GM12878 (cell line): ENCODE results near the gene PTX4. TPM values are rescaled to one million over a fixed set of nuclear protein-coding genes. Genes with fewer than 3 reads are reported as not detected.

Source experiments
- ATAC-seq: fragments of 200-7000 bp; cut with Tn5 transposase; 3 replicates; pipeline ENCODE4 v1.9.1; 2020; ENCODE audit warnings: mild to moderate bottlenecking, moderate library complexity
- BruUV-seq: library from RNA; stranded (reverse); fragments of 400-500 nt; replicated peaks from 2 replicates; lab custom pipeline; 2021; lab: Mats Ljungman, UMichigan
- CTCF ChIA-PET: fragments of 300-600 bp; sonication (Branson Sonifier 250); formaldehyde crosslinking; extraction: SDS; loops from one replicate; lab custom pipeline; 2021; ENCODE audit warnings: inconsistent platforms; lab: Yijun Ruan, JAX
- POLR2A ChIA-PET: fragments of 350-600 bp; formaldehyde crosslinking; extraction: SDS; loops from one replicate; lab custom pipeline; 2021; ENCODE audit warnings: inconsistent platforms; lab: Charles Lee
- RAD21 ChIA-PET: fragments of 300-600 bp; sonication (Branson Sonifier 250); formaldehyde crosslinking; loops from one replicate; lab custom pipeline; 2023; ENCODE audit warnings: antibody characterized with exemption; ENCODE audit not compliant: unreplicated experiment; lab: Charles Lee
- SMC1A ChIA-PET: fragments of 300-600 bp; sonication (Branson Sonifier 250); formaldehyde crosslinking; loops from one replicate; lab custom pipeline; 2023; ENCODE audit not compliant: unreplicated experiment, uncharacterized antibody; lab: Charles Lee
- DNase-seq: peaks from one replicate; pipeline ENCODE4 v3.0.0-alpha.2; 2011; ENCODE audit warnings: low read depth, low spot score
- FAIRE-seq: peaks from 3 replicates; lab custom pipeline; 2011; peaks lifted over from hg19 to GRCh38; lab: Jason Lieb, UNC
- H2AFZ ChIP-seq: 2 replicates; pipeline ENCODE4 v1.6.0; 2011; ENCODE audit warnings: low read depth, low read length, control low read depth; ENCODE audit not compliant: control insufficient read depth
- H3K27ac ChIP-seq: 2 replicates; pipeline ENCODE4 v1.5.1; 2011; ENCODE audit warnings: control low read depth; ENCODE audit not compliant: control insufficient read depth, insufficient read depth
- H3K27me3 ChIP-seq, 2 experiments: replicated peaks in 1 of 2; 2 replicates each; pipeline versions ENCODE4 v1.6.0 to v1.6.1; 2011; ENCODE audit warnings: low read length in 1 of 2; ENCODE audit not compliant: control insufficient read depth in 2 of 2, insufficient read depth in 2 of 2
- H3K36me3 ChIP-seq, 2 experiments: 2 replicates each; pipeline ENCODE4 v1.5.1; 2011; ENCODE audit warnings: low read length in 1 of 2; ENCODE audit not compliant: control insufficient read depth in 2 of 2, insufficient read depth in 2 of 2
- H3K4me1 ChIP-seq: 2 replicates; pipeline ENCODE4 v1.6.1; 2011; ENCODE audit warnings: mild to moderate bottlenecking, low read length, moderate library complexity, mixed read lengths; ENCODE audit not compliant: control insufficient read depth, insufficient read depth
- H3K4me2 ChIP-seq: 2 replicates; pipeline ENCODE4 v1.6.0; 2011; ENCODE audit warnings: control low read depth; ENCODE audit not compliant: control insufficient read depth, insufficient read depth
- H3K4me3 ChIP-seq: fragments of 200-600 bp; sonication (generic); 2 replicates; pipeline ENCODE4 v1.5.1; 2016
- H3K79me2 ChIP-seq: 2 replicates; pipeline ENCODE4 v1.6.0; 2011; ENCODE audit warnings: low read length; ENCODE audit not compliant: control insufficient read depth, insufficient read depth
- H3K9ac ChIP-seq: 2 replicates; pipeline ENCODE4 v1.8.0; 2011; ENCODE audit warnings: low read length, control low read depth, mixed read lengths; ENCODE audit not compliant: control insufficient read depth, insufficient read depth
- H3K9me3 ChIP-seq: replicated peaks from 3 replicates; pipeline ENCODE4 v1.5.1; 2011; ENCODE audit warnings: mild to moderate bottlenecking, low read length; ENCODE audit not compliant: control insufficient read depth, insufficient read depth
- H4K20me1 ChIP-seq: 2 replicates; pipeline ENCODE4 v1.6.0; 2011; ENCODE audit not compliant: control insufficient read depth, insufficient read depth
- CBX3 ChIP-seq: fragments of 200-600 bp; sonication (generic); IDR thresholded peaks from 2 replicates; pipeline ENCODE4 v1.6.1; 2016; ENCODE audit warnings: low read depth, borderline replicate concordance
- CHD2 ChIP-seq: IDR thresholded peaks from 2 replicates; pipeline ENCODE4 v1.6.1; 2011; ENCODE audit warnings: low read depth, low read length, improper control_type of control experiment, borderline replicate concordance
- CHD4 ChIP-seq: fragments of 200-600 bp; sonication (generic); IDR thresholded peaks from 2 replicates; pipeline ENCODE4 v1.6.1; 2016; ENCODE audit warnings: mild to moderate bottlenecking
- DPF2 ChIP-seq: fragments of 450-650 bp; IDR thresholded peaks from 2 replicates; pipeline ENCODE4 v1.6.1; 2017; ENCODE audit warnings: mild to moderate bottlenecking
- PAX5 ChIP-seq: IDR thresholded peaks from 2 replicates; pipeline ENCODE4 v1.6.1; 2011; ENCODE audit warnings: low read depth, low read length, borderline replicate concordance
- PAX8 ChIP-seq: fragments of 450-650 bp; IDR thresholded peaks from 2 replicates; pipeline ENCODE4 v1.6.1; 2017; ENCODE audit warnings: mild to moderate bottlenecking, moderate library complexity
- POLR2A ChIP-seq: IDR thresholded peaks from 2 replicates; pipeline ENCODE4 v1.6.1; 2011; ENCODE audit warnings: low read depth, mild to moderate bottlenecking, low read length
- POLR2AphosphoS5 ChIP-seq: IDR thresholded peaks from 2 replicates; pipeline ENCODE4 v1.6.1; 2011; ENCODE audit warnings: mild to moderate bottlenecking, low read length, inconsistent platforms
- RCOR1 ChIP-seq: conservative IDR thresholded peaks from 2 replicates; pipeline ENCODE4 v1.6.1; 2012; ENCODE audit warnings: low read depth, low read length, improper control_type of control experiment
- STAT3 ChIP-seq: IDR thresholded peaks from 2 replicates; pipeline ENCODE4 v1.6.1; 2011; ENCODE audit warnings: low read depth, low read length, improper control_type of control experiment
- ZBED1 ChIP-seq: IDR thresholded peaks from 2 replicates; pipeline ENCODE4 v1.6.1; 2016; ENCODE audit warnings: borderline replicate concordance
- WGBS: methylation state at CpG from one replicate; pipeline ENCODE4 v1.1.6; 2016; ENCODE audit warnings: low lambda C conversion rate; ENCODE audit not compliant: insufficient replicate concordance, insufficient coverage; ENCODE audit errors: missing lambda C conversion rate; 5-methylcytosine and 5-hydroxymethylcytosine counted together
- in situ Hi-C: fragments of 300-500 bp; cut with MboI; formaldehyde crosslinking; loops from 9 replicates; pipeline ENCODE4 v1.14.3; 2018; ENCODE audit warnings: mixed read lengths
- intact Hi-C: fragments of 100-400 bp; cut with micrococcal nuclease; formaldehyde crosslinking; loops from one replicate; pipeline ENCODE4 v1.14.2; 2022; ENCODE audit not compliant: unreplicated experiment
- polyA plus RNA-seq, 11 experiments: library from polyadenylated mRNA; depleted of rRNA in 4 of 11; unstranded in 6 of 11; stranded (reverse) in 5 of 11; fragments of >200 nt; fragmentation: Nextera tagmentation in 4 of 11; fragmentation: Illumina TruSeq in 1 of 11; extraction: Ambion mirVana in 4 of 11; extraction: Trizol in 1 of 11; gene quantifications; 1 replicate in 1 of 11; 2 replicates in 10 of 11; pipeline versions ENCODE4 v1.2.1 to v1.2.3, GENCODE V29; 2011 to 2016; ENCODE audit warnings: inconsistent platforms in 2 of 11, missing spikeins in 2 of 11, low read depth in 1 of 11
- total RNA-seq, 4 experiments: library from RNA; depleted of rRNA in 3 of 4; stranded (reverse); fragments of >200 nt in 3 of 4; fragmentation: Illumina TruSeq in 1 of 4; extraction: Trizol in 1 of 4; gene quantifications; 2 replicates each; pipeline versions ENCODE4 v1.2.1 to v1.2.3, GENCODE V29; 2013 to 2021
- TF ChIP-seq, protein P1 (sequence below): fragments of 450-650 bp; IDR thresholded peaks from 2 replicates; pipeline ENCODE4 v1.6.1; 2017; ENCODE audit warnings: mild to moderate bottlenecking, moderate library complexity
- TF ChIP-seq, protein P2 (sequence below): IDR thresholded peaks from 2 replicates; pipeline ENCODE4 v1.6.1; 2011; ENCODE audit warnings: borderline replicate concordance, low read depth, mild to moderate bottlenecking, moderate library complexity, mixed read lengths, low read length; ENCODE audit not compliant: insufficient read depth; ENCODE audit errors: extremely low read length
- TF ChIP-seq, protein P3 (sequence below): fragments of 450-650 bp; IDR thresholded peaks from 2 replicates; pipeline ENCODE4 v1.6.1; 2017; ENCODE audit warnings: mild to moderate bottlenecking, moderate library complexity
- TF ChIP-seq, protein P4 (sequence below): IDR thresholded peaks from 2 replicates; pipeline ENCODE4 v1.6.1; 2012; ENCODE audit warnings: low read length, inconsistent platforms

The PTX4 gene
- total and polyA plus RNA-seq, 10 of the 15 experiments (the other 5 are each of a cell fraction or from before 2014, with no cell fraction given): not detected

DNA sequence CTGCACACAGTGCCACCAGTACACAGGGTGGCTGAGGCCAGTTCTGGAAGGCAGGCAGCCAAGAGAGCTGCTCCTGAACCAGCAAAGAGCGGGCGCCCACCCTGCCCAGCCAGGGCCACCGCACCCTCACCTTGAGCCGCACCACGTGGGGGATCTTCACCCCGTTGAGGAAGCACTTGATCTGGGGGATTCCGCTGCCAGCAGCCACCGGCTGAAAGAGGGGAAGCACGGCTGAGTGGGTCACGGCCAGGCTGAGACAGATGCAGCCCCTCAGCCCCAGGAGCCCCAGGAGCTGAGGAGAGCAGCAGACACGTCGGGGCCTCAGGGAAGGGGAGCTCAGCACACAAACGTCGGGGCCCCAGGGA is 29.8 kb downstream of the PTX4 start:
- BruUV-seq: no TSS peak
- SMC1A ChIA-PET: no interaction called here
- H3K27ac ChIP-seq: peak overlapping the region; percentile 62
- 8% methylated on average over 13 of the region's 14 CpGs for WGBS
- no peaks in the 10 kb centered on the region for H4K20me1 ChIP-seq
- no peaks in the 10 kb centered on the region for H3K9me3 ChIP-seq
- peak overlapping the region; percentile 38 for H3K4me2 ChIP-seq
- RAD21 ChIA-PET: interaction anchor here (1.5 kb wide), 1 partner anchor 95 kb away, joined by 3 read pairs; no protein-coding TSS in a partner anchor
- FAIRE-seq: no peak
- H3K27me3 ChIP-seq: no peaks in the 10 kb centered on the region
- CTCF ChIA-PET: interaction anchor here (0.7 to 0.8 kb wide), 2 partner anchors 158 to 199 kb away, joined by 3 read pairs; no protein-coding TSS in a partner anchor
- in situ Hi-C loops: no loop called here
- TF ChIP-seq, protein P1, sequence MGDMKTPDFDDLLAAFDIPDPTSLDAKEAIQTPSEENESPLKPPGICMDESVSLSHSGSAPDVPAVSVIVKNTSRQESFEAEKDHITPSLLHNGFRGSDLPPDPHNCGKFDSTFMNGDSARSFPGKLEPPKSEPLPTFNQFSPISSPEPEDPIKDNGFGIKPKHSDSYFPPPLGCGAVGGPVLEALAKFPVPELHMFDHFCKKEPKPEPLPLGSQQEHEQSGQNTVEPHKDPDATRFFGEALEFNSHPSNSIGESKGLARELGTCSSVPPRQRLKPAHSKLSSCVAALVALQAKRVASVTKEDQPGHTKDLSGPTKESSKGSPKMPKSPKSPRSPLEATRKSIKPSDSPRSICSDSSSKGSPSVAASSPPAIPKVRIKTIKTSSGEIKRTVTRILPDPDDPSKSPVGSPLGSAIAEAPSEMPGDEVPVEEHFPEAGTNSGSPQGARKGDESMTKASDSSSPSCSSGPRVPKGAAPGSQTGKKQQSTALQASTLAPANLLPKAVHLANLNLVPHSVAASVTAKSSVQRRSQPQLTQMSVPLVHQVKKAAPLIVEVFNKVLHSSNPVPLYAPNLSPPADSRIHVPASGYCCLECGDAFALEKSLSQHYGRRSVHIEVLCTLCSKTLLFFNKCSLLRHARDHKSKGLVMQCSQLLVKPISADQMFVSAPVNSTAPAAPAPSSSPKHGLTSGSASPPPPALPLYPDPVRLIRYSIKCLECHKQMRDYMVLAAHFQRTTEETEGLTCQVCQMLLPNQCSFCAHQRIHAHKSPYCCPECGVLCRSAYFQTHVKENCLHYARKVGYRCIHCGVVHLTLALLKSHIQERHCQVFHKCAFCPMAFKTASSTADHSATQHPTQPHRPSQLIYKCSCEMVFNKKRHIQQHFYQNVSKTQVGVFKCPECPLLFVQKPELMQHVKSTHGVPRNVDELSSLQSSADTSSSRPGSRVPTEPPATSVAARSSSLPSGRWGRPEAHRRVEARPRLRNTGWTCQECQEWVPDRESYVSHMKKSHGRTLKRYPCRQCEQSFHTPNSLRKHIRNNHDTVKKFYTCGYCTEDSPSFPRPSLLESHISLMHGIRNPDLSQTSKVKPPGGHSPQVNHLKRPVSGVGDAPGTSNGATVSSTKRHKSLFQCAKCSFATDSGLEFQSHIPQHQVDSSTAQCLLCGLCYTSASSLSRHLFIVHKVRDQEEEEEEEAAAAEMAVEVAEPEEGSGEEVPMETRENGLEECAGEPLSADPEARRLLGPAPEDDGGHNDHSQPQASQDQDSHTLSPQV: no peak
- TF ChIP-seq CBX3: no peak
- TF ChIP-seq, protein P2, sequence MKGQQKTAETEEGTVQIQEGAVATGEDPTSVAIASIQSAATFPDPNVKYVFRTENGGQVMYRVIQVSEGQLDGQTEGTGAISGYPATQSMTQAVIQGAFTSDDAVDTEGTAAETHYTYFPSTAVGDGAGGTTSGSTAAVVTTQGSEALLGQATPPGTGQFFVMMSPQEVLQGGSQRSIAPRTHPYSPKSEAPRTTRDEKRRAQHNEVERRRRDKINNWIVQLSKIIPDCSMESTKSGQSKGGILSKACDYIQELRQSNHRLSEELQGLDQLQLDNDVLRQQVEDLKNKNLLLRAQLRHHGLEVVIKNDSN: peak; percentile 81
- 0 out of 2 replicates have a peak, but pooled peaks have one; percentile 36 for TF ChIP-seq POLR2AphosphoS5
- TF ChIP-seq, protein P3, sequence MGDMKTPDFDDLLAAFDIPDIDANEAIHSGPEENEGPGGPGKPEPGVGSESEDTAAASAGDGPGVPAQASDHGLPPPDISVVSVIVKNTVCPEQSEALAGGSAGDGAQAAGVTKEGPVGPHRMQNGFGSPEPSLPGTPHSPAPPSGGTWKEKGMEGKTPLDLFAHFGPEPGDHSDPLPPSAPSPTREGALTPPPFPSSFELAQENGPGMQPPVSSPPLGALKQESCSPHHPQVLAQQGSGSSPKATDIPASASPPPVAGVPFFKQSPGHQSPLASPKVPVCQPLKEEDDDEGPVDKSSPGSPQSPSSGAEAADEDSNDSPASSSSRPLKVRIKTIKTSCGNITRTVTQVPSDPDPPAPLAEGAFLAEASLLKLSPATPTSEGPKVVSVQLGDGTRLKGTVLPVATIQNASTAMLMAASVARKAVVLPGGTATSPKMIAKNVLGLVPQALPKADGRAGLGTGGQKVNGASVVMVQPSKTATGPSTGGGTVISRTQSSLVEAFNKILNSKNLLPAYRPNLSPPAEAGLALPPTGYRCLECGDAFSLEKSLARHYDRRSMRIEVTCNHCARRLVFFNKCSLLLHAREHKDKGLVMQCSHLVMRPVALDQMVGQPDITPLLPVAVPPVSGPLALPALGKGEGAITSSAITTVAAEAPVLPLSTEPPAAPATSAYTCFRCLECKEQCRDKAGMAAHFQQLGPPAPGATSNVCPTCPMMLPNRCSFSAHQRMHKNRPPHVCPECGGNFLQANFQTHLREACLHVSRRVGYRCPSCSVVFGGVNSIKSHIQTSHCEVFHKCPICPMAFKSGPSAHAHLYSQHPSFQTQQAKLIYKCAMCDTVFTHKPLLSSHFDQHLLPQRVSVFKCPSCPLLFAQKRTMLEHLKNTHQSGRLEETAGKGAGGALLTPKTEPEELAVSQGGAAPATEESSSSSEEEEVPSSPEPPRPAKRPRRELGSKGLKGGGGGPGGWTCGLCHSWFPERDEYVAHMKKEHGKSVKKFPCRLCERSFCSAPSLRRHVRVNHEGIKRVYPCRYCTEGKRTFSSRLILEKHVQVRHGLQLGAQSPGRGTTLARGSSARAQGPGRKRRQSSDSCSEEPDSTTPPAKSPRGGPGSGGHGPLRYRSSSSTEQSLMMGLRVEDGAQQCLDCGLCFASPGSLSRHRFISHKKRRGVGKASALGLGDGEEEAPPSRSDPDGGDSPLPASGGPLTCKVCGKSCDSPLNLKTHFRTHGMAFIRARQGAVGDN: peak; percentile 75
- no peak for TF ChIP-seq STAT3
- TF ChIP-seq, protein P4, sequence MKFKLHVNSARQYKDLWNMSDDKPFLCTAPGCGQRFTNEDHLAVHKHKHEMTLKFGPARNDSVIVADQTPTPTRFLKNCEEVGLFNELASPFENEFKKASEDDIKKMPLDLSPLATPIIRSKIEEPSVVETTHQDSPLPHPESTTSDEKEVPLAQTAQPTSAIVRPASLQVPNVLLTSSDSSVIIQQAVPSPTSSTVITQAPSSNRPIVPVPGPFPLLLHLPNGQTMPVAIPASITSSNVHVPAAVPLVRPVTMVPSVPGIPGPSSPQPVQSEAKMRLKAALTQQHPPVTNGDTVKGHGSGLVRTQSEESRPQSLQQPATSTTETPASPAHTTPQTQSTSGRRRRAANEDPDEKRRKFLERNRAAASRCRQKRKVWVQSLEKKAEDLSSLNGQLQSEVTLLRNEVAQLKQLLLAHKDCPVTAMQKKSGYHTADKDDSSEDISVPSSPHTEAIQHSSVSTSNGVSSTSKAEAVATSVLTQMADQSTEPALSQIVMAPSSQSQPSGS: no peak
- peak; percentile 66 for TF ChIP-seq POLR2A
- TF ChIP-seq RCOR1: no peak
- 0 out of 2 replicates have a peak, but pooled peaks have one; percentile 36 for TF ChIP-seq ZBED1
- no peak for TF ChIP-seq PAX8
- no peak for TF ChIP-seq CHD2
- TF ChIP-seq DPF2: no peak
- no peak for TF ChIP-seq CHD4
- TF ChIP-seq PAX5: 0 out of 2 replicates have a peak, but pooled peaks have one; percentile 65
- ATAC-seq: peak; percentile 90
- intact Hi-C loops: no loop called here
- no peaks in the 10 kb centered on the region for H3K79me2 ChIP-seq
- peak overlapping the region; percentile 55 for H2AFZ ChIP-seq
- peak overlapping the region; percentile 24 for H3K9ac ChIP-seq
- H3K4me1 ChIP-seq: peaks cover 10% of the 10 kb centered on the region
- POLR2A ChIA-PET: interaction anchor here (1.1 to 1.6 kb wide), 3 partner anchors 11 to 34 kb away, joined by 3 to 5 read pairs (median 4); partner anchors contain the start of gene TELO2
- no peak for DNase-seq
- H3K36me3 ChIP-seq: peaks cover 0 to 12% of the 10 kb centered on the region in 2 experiments; a peak in 3 of 4 replicates
- no peak overlapping the region for H3K4me3 ChIP-seq
